Upper lobe of right lung (tissue), 1 donor: ENCODE results near the gene TMEM269. TPM values are rescaled to one million over a fixed set of nuclear protein-coding genes. Genes with fewer than 3 reads are reported as not detected.

Experiments
- ATAC-seq: fragments of 200-7000 bp; cut with Tn5 transposase; one replicate; pipeline ENCODE4 v1.9.1; 2020; ENCODE audit warnings: mild to moderate bottlenecking, moderate library complexity
- DNase-seq: peaks from one replicate; pipeline ENCODE4 v3.0.0-alpha.2; 2020
- H3K27ac ChIP-seq: fragments of 200-600 bp; one replicate; pipeline ENCODE4 v1.8.0; 2022
- H3K27me3 ChIP-seq: fragments of 200-600 bp; one replicate; pipeline ENCODE4 v1.8.0; 2022; ENCODE audit warnings: mild to moderate bottlenecking
- H3K36me3 ChIP-seq: fragments of 200-600 bp; one replicate; pipeline ENCODE4 v1.8.0; 2022
- H3K4me1 ChIP-seq: fragments of 200-600 bp; one replicate; pipeline ENCODE4 v1.8.0; 2022
- H3K4me3 ChIP-seq: fragments of 200-600 bp; one replicate; pipeline ENCODE4 v1.8.0; 2022; ENCODE audit warnings: mild to moderate bottlenecking
- H3K9me3 ChIP-seq: fragments of 200-600 bp; one replicate; pipeline ENCODE4 v1.8.0; 2022
- intact Hi-C: fragments of 100-400 bp; cut with DNase I; formaldehyde crosslinking; loops from one replicate; pipeline ENCODE4 v1.11.0; 2022
- total RNA-seq: library from RNA; stranded (reverse); fragmentation: NEBNext Ultra II Directional; extraction: Animal tissue kit (Norgen Biotek cat#: 25700); gene quantifications from one replicate; pipeline ENCODE4 v1.2.1, GENCODE V29; 2021
- TF ChIP-seq, protein P1 (sequence below): fragments of 200-600 bp; IDR thresholded peaks from one replicate; pipeline ENCODE4 v1.8.0; 2022; ENCODE audit warnings: antibody characterized with exemption
- donor health status: DM: no; HTN: yes; CAD: no; lungs with severe emphysema.

Gene TMEM269
- total RNA-seq, 1 donor from 2014 or later: not detected

DNA sequence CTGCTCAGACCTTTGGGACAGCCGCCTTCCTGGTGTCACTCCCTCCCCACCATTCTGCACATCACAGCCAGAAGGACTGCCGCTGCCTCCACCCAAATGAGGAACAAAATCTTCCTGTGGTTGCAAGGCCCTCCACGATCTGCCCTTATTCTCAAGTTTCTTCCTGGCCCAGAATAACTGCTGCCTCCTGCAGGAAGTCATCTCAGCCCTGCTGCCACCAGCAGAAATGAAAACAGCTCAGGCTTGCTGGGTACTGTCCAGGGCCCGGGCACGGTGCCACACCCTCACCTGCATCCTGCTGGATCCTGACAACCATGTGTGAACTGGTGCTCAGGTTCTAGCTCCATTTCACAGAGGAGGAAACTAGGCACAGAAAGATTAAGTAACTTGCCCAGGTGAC, 47.5 kb upstream of the TMEM269 start:
- intact Hi-C loops: no loop called here
- ATAC-seq (peak; percentile 43), DNase-seq (no peak)
- no peak overlapping the region for H3K27ac ChIP-seq
- no peaks in the 10 kb centered on the region for H3K36me3 ChIP-seq
- TF ChIP-seq, protein P1, sequence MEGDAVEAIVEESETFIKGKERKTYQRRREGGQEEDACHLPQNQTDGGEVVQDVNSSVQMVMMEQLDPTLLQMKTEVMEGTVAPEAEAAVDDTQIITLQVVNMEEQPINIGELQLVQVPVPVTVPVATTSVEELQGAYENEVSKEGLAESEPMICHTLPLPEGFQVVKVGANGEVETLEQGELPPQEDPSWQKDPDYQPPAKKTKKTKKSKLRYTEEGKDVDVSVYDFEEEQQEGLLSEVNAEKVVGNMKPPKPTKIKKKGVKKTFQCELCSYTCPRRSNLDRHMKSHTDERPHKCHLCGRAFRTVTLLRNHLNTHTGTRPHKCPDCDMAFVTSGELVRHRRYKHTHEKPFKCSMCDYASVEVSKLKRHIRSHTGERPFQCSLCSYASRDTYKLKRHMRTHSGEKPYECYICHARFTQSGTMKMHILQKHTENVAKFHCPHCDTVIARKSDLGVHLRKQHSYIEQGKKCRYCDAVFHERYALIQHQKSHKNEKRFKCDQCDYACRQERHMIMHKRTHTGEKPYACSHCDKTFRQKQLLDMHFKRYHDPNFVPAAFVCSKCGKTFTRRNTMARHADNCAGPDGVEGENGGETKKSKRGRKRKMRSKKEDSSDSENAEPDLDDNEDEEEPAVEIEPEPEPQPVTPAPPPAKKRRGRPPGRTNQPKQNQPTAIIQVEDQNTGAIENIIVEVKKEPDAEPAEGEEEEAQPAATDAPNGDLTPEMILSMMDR: peak; percentile 15
- H3K27me3 ChIP-seq: no peaks in the 10 kb centered on the region
- H3K4me1 ChIP-seq: no peaks in the 10 kb centered on the region
- no peak overlapping the region for H3K4me3 ChIP-seq
- H3K9me3 ChIP-seq: no peaks in the 10 kb centered on the region

DNA sequence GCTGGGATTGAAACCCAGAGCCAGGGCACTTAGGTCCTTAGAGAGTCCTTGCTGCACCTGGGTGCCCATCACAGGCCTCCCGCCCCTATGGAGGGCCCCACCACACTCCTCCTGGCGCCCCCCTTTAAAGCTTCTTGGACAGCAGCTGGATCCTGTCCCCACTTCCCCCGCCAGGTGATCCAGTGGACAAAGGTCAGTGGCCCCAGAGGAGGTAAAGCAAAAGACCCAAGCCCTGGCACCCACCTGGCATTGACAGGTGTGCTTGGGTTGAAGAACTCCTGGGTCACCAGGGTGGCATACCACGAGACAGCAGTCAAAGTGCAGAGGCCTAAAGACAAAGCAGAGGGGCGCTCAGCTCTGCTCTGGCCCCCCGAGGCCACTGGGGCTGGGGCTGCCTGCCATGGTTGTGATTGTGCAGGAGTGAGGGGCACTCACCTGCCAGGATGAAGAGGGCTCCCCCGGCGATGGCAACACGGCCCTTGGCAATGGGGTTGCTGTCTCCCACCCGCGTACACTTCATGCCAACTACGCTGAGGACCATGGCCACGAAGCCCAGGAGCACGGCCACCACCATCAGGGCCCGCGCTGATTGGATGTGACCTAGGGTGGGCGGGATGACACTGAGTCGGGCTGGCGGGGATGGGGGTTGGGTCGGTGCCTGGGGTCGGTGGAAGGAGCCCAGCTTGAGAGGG, 46.7 kb upstream of the TMEM269 start:
- no peaks in the 10 kb centered on the region for H3K36me3 ChIP-seq
- no peak for ATAC-seq
- no peak for DNase-seq
- H3K27ac ChIP-seq: no peak overlapping the region
- H3K27me3 ChIP-seq: no peaks in the 10 kb centered on the region
- TF ChIP-seq, protein P1: no peak
- no peaks in the 10 kb centered on the region for H3K4me1 ChIP-seq
- intact Hi-C loops: no loop called here
- no peaks in the 10 kb centered on the region for H3K9me3 ChIP-seq
- H3K4me3 ChIP-seq: no peak overlapping the region

DNA sequence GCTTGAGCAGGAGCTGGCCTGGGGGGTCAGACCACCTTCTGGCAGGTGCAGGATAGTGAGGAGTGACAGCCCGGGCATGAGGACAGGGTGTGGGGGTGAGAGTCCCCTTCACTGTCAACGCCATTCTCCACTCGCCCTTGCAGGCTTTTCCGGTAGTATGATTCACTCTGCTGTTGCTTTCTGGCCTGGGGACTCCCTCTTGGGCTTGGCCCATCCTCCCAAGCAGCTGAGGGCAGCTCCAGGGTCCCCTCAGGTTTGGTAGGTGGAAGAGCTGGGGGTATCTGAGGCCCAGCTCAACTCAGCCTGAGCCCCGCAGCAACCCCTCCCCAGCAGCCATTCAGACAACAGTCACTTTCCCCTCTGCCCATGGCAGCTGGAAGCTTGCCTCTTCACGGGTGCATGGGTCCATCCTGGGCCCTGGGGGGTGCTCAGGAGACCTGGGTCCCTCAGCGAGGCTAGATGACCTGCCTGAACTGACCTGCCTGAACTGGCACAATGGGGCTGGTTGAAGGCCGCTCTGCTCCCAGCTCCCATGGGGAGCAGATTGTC, 46.0 kb upstream of the TMEM269 start:
- Histone ChIP-seq H3K36me3 (no peaks in the 10 kb centered on the region), H3K4me1 (no peaks in the 10 kb centered on the region), H3K9me3 (no peaks in the 10 kb centered on the region), H3K27ac (no peak overlapping the region), H3K27me3 (no peaks in the 10 kb centered on the region), H3K4me3 (no peak overlapping the region)
- TF ChIP-seq, protein P1: no peak
- DNase-seq (no peak), ATAC-seq (no peak)
- intact Hi-C loops: no loop called here

DNA sequence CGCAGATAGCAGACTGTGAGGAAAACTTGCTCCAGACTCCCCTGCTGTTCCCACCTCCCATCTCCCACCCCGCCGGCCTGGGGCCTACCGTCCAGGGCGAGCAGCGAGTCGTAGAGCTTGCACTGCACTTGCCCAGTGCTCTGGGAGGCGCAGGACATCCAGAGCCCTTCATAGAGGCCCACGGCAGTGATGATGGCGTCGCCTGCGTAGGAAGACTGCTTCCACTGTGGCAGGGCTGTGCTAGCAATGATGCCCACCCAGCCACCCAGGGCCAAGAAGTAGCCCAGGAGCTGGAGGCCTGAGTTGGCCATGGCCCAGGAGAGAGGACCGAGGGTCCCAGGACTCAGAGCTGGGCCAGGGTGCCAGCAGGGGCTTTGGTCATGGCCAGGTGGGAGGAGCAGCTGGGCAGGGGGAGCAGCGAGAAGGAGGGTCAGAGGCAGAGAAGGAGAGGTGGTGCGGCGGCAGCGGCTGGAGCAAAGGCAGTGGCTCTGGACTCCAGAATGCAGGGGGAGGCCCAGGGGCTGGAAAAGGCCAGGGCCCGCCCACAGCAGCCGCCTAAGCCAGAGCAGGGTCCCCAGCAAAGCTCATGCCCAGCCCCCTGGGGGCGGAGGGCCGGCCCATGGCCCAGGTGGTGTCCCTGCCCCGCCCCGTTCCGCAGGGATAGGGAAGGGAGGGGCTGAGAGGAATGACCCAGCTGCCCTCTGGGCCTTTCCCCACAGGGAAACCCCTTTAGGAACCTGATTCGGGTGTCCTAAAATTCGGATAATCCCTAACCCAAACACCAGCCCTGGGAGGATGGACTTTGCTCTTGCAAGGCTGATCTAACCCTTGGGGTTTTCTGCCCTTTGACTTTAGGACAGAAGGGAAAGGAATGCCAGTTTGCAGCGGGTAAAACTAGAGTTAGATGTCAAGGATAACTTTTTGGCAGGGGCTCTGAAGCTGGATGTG, 44.8 kb upstream of the TMEM269 start, which contains the start of gene CLDN19:
Gene CLDN19 (minus strand): TSS at position 484 of the 948 bp plus-strand sequence. CDS start 173 bp downstream, at position 311.
- intact Hi-C loops: loop anchor here (10.0 kb wide), 1 partner anchor 145 kb away; no protein-coding TSS in a partner anchor
- Histone ChIP-seq H3K27ac (no peak within 1 kb of the TSS), H3K9me3 (no peaks in the 10 kb centered on the region), H3K36me3 (no peaks in the 10 kb centered on the region), H3K4me1 (no peaks in the 10 kb centered on the region), H3K27me3 (no peaks in the 10 kb centered on the region), H3K4me3 (no peak within 1 kb of the TSS)
- DNase-seq (no peak), ATAC-seq (no peak)
- TF ChIP-seq, protein P1: no peak

DNA sequence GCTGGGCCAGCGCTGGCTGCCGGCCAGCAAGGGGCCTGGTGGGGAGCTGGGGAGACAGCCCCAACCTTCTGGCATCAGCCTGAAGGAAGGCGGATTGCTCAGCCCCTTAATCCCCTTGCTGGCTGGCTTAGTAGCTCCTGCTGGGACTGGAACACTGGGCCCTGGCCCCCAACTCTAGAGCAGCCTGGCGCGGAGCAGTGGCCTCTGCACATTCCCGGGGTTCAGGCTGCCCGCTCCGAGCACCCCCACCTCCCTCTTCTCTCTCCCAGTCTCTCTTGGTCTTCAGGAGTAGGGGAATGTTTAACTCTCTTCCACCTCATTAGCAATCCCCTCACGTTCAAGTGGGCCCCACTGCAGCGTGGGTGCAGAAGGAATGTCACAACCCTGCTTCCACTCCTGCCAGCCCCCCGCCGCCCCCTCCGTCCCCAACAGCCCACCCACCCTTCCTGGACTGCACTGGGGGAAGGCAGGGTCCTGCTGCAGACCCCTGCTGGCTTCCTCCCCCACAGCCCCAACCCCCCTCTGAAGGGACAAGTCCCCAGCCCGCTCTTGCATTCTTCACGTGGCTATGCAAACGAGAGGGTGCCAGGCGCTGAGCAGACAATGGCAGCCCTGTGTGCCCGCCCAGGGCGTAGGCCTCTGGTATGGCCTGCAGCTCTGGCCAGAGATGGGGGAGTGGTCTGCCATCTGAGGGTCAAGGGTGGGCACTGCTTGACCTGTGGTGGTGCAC, 43.8 kb upstream of the TMEM269 start:
- Histone ChIP-seq H3K27ac (no peak overlapping the region), H3K27me3 (no peaks in the 10 kb centered on the region), H3K4me1 (no peaks in the 10 kb centered on the region), H3K9me3 (no peaks in the 10 kb centered on the region), H3K36me3 (peaks cover 2% of the 10 kb centered on the region), H3K4me3 (no peak overlapping the region)
- TF ChIP-seq, protein P1: no peak
- no peak for ATAC-seq
- DNase-seq: no peak
- intact Hi-C loops: loop anchor here (10.0 kb wide), 1 partner anchor 146 kb away; no protein-coding TSS in a partner anchor
